ENCODE results near the gene GPR31. TPM values are rescaled to one million over a fixed set of nuclear protein-coding genes. Genes with fewer than 3 reads are reported as not detected.

GPR31 gene
- polyA plus RNA-seq, 3 donors, result not detected

DNA sequence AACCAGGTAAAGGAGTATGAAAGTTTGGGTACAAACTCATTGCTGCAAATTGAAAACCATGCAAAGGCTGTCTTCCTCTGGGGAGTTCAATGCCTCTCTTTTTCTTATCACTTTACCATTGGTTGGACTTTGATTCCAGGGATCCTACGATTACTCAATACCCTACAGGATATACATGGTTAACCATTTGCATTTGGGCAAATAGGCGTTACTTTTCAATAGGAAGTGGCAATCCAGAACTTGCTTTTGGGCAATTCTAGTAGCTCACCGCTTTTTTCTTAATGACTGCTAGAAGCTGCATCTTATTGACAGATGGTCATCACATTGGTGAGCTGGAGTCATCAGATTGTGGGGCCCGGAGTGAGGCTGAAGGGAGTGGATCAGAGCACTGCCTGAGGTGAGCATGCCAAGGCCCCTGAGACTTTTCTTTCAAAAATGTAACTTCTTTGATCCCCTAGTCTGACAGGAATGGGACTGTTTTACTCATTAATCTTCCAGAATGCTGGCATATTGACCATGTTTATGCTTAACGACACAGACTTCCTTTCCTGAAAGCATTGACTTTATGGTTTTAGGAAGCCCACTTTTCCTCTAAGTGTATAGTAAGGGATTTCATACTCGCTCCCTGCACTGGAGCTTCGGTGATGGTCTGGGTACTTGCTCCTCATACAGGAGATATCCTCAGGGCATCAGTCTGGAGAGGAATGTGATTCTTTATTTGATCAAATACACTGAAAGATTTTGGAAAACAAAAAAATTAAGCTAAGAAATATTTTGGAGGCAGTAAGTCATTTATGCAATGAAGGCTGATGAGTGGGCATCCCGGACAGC, 34.7 kb downstream of the GPR31 start, which contains the start of gene CCR6:
TSS of gene CCR6 (plus strand) at position 270 of the 831 bp plus-strand sequence. CDS start 13,039 bp downstream, outside the sequence.
- 47% methylated on average over 4 of the region's 8 CpGs for WGBS (ENCODE audit: insufficient coverage)
- Histone ChIP-seq H3K4me3 (replicated peaks in 1 of 3; ENCODE audit: low read depth in 2 of 3, low read length in 3 of 3) (no peak within 1 kb of the TSS), H4K20me1 (ENCODE audit: insufficient read depth, low read length) (no peaks in the 10 kb centered on the region), H3K79me2 (ENCODE audit: insufficient read depth, low read length) (no peaks in the 10 kb centered on the region), H2AFZ (ENCODE audit: insufficient read depth, low read depth, low read length, poor library complexity, severe bottlenecking) (peak within 1 kb of the TSS; percentile 29), H3K4me1 (ENCODE audit: control insufficient read depth in 1 of 2, insufficient read depth in 2 of 2, low read length in 2 of 2) (peaks cover 12% of the 10 kb centered on the region in 2 donors), H3K9ac (ENCODE audit: insufficient read depth, low read length, poor library complexity, severe bottlenecking) (no peak within 1 kb of the TSS), H3K4me2 (replicated peaks; ENCODE audit: extremely low read depth, low read length, poor library complexity, severe bottlenecking) (no peak within 1 kb of the TSS), H3K27ac (ENCODE audit: low read depth in 1 of 2, low read length in 2 of 2) (no peak within 1 kb of the TSS), H3K27me3 (ENCODE audit: control insufficient read depth in 2 of 2, insufficient read depth in 2 of 2, low read length in 2 of 2) (no peaks in the 10 kb centered on the region), H3K36me3 (replicated peaks in 1 of 2; ENCODE audit: control insufficient read depth in 1 of 2, insufficient read depth in 2 of 2, low read length in 2 of 2) (no peaks in the 10 kb centered on the region), H3K9me3 (replicated peaks in 1 of 2; ENCODE audit: control insufficient read depth in 1 of 2, insufficient read depth in 1 of 2, low read length in 2 of 2) (peaks cover 0 to 6% of the 10 kb centered on the region in 2 donors)
- no peak for DNase-seq
- Mint-ChIP-seq H3K4me3 (no peak within 1 kb of the TSS), H3K9me3 (peaks cover 0 to 5% (median 4%) of the 10 kb centered on the region in 7 donors), H3K4me1 (peaks cover 15% of the 10 kb centered on the region), H3K36me3 (no peaks in the 10 kb centered on the region), H3K27ac (peak within 1 kb of the TSS in 1 of 7 donors; percentile 79), H3K27me3 (ENCODE audit: low read depth in 3 of 3) (peaks cover 0 to 2% (median 2%) of the 10 kb centered on the region in 3 donors)
- TF ChIP-seq, protein P1, sequence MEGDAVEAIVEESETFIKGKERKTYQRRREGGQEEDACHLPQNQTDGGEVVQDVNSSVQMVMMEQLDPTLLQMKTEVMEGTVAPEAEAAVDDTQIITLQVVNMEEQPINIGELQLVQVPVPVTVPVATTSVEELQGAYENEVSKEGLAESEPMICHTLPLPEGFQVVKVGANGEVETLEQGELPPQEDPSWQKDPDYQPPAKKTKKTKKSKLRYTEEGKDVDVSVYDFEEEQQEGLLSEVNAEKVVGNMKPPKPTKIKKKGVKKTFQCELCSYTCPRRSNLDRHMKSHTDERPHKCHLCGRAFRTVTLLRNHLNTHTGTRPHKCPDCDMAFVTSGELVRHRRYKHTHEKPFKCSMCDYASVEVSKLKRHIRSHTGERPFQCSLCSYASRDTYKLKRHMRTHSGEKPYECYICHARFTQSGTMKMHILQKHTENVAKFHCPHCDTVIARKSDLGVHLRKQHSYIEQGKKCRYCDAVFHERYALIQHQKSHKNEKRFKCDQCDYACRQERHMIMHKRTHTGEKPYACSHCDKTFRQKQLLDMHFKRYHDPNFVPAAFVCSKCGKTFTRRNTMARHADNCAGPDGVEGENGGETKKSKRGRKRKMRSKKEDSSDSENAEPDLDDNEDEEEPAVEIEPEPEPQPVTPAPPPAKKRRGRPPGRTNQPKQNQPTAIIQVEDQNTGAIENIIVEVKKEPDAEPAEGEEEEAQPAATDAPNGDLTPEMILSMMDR (IDR thresholded peaks at IDR 0.05), result no peak
- intact Hi-C loops (cut with micrococcal nuclease), result no loop called here

DNA sequence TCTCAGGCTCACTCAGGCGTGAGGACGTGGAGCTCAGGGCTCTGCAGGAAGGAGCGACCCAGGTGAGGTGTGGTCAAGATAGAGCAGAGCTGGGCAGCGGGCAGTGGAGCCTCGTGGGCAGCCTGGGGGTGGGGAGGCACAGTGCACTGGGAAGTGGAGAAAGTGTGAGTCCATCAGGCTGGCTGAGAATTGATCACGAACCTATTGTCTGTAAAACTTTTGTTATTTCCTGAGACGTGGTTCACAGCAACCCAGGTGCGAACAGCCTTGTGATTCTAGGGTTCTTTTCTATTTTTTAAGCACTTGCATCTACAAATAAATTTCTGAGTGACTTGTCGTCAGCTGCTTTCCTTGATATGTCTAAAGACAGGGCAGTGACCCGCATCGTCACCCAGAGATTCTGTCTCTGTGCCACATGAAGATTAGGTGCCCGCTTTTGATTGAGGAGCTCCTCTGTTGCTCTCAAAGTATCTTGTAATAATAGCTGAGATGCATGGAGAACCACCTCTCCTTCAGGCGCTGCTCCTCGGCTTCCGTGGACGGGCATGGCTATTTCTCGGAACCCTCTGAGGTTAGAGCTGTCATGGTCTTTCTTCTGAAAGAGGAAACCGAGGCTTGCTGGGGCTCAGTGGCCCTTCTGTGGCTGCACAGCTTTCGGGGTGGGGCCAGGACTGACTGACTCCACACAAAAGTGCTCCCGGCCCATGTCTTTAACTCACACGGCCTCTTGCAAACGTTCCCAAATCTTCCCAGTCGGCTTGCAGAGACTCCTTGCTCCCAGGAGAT, 35.5 kb downstream of the GPR31 start:
- Histone ChIP-seq H2AFZ (ENCODE audit: insufficient read depth, low read depth, low read length, poor library complexity, severe bottlenecking) (no peak overlapping the region), H3K36me3 (replicated peaks in 1 of 2; ENCODE audit: control insufficient read depth in 1 of 2, insufficient read depth in 2 of 2, low read length in 2 of 2) (no peaks in the 10 kb centered on the region), H3K79me2 (ENCODE audit: insufficient read depth, low read length) (no peaks in the 10 kb centered on the region), H3K9ac (ENCODE audit: insufficient read depth, low read length, poor library complexity, severe bottlenecking) (no peak overlapping the region), H4K20me1 (ENCODE audit: insufficient read depth, low read length) (no peaks in the 10 kb centered on the region), H3K27me3 (ENCODE audit: control insufficient read depth in 2 of 2, insufficient read depth in 2 of 2, low read length in 2 of 2) (no peaks in the 10 kb centered on the region), H3K4me1 (ENCODE audit: control insufficient read depth in 1 of 2, insufficient read depth in 2 of 2, low read length in 2 of 2) (peaks cover 12% of the 10 kb centered on the region in 2 donors), H3K4me3 (replicated peaks in 1 of 3; ENCODE audit: low read depth in 2 of 3, low read length in 3 of 3) (no peak overlapping the region), H3K27ac (ENCODE audit: low read depth in 1 of 2, low read length in 2 of 2) (no peak overlapping the region), H3K4me2 (replicated peaks; ENCODE audit: extremely low read depth, low read length, poor library complexity, severe bottlenecking) (no peak overlapping the region), H3K9me3 (replicated peaks in 1 of 2; ENCODE audit: control insufficient read depth in 1 of 2, insufficient read depth in 1 of 2, low read length in 2 of 2) (peaks cover 0 to 6% of the 10 kb centered on the region in 2 donors)
- DNase-seq, result no peak
- peak overlapping the region in 1 of 7 donors; percentile 72 for H3K27ac Mint-ChIP-seq
- peaks cover 0 to 2% (median 0%) of the 10 kb centered on the region in 3 donors for H3K27me3 Mint-ChIP-seq (ENCODE audit: low read depth in 3 of 3)
- 84% methylated on average over 17 of the region's 23 CpGs for WGBS (ENCODE audit: insufficient coverage)
- peaks cover 15% of the 10 kb centered on the region for H3K4me1 Mint-ChIP-seq
- peaks cover 0 to 5% (median 4%) of the 10 kb centered on the region in 7 donors for H3K9me3 Mint-ChIP-seq
- H3K4me3 Mint-ChIP-seq, result no peak overlapping the region
- intact Hi-C loops (cut with micrococcal nuclease), result no loop called here
- TF ChIP-seq, protein P1 (IDR thresholded peaks at IDR 0.05), result no peak
- no peaks in the 10 kb centered on the region for H3K36me3 Mint-ChIP-seq
